Activated naive CD4-positive, alpha-beta T cell treated with anti-CD3 and anti-CD28 coated beads for 36 hours (primary cell): Measurements from ENCODE around the gene CD8B2. TPM values are rescaled to one million over a fixed set of nuclear protein-coding genes. Genes with fewer than 3 reads are reported as not detected.
"Not testable (repeated sequence)": the region's sequence is repeated elsewhere in the genome, so short reads cannot be mapped to it uniquely, and the experiment has no call there.

Experiments used
- CTCF ChIA-PET: fragments of 350-600 bp; sonication (Branson Sonifier 250); formaldehyde crosslinking; loops from one replicate; lab custom pipeline; 2021; ENCODE audit warnings: antibody characterized with exemption; lab: Charles Lee
- DNase-seq: peaks from one replicate; pipeline ENCODE4 v3.0.0-alpha.2; 2020
- H3K27ac Mint-ChIP-seq: one replicate; pipeline ENCODE4 v1.8.0; 2021; ENCODE audit warnings: mild to moderate bottlenecking, mixed read lengths
- H3K27me3 Mint-ChIP-seq: one replicate; pipeline ENCODE4 v1.8.0; 2021; ENCODE audit warnings: low read depth, mixed read lengths
- H3K36me3 Mint-ChIP-seq: one replicate; pipeline ENCODE4 v1.8.0; 2021; ENCODE audit warnings: low read depth, mixed read lengths
- H3K4me1 Mint-ChIP-seq: one replicate; pipeline ENCODE4 v1.8.0; 2021; ENCODE audit warnings: low read depth, mixed read lengths
- H3K4me3 Mint-ChIP-seq: one replicate; pipeline ENCODE4 v1.8.0; 2021; ENCODE audit warnings: mild to moderate bottlenecking, moderate library complexity, mixed read lengths
- H3K9me3 Mint-ChIP-seq: one replicate; pipeline ENCODE4 v1.8.0; 2021; ENCODE audit warnings: mixed read lengths
- intact Hi-C: fragments of 100-400 bp; cut with micrococcal nuclease; formaldehyde crosslinking; loops from one replicate; pipeline ENCODE4 v1.15.1; 2023
- total RNA-seq, 2 experiments: library from RNA; stranded (reverse); gene quantifications; one replicate each; pipeline ENCODE4 v1.2.3, GENCODE V29; 2021

Gene CD8B2
- total RNA-seq, 2 experiments from 2014 or later, result 0.10 TPM; not detected in 1

- H3K36me3 Mint-ChIP-seq, H3K27ac Mint-ChIP-seq, DNase-seq, H3K4me1 Mint-ChIP-seq, H3K4me3 Mint-ChIP-seq, intact Hi-C loops, H3K9me3 Mint-ChIP-seq, H3K27me3 Mint-ChIP-seq, CTCF ChIA-PET: not testable (repeated sequence)
Observed at GRCh38 chr2:106500350-106500749, 13.2 kb downstream of the CD8B2 start.

GRCh38 chr2:106502351-106502750 is 15.2 kb downstream of the CD8B2 start:
- H3K9me3 Mint-ChIP-seq, H3K36me3 Mint-ChIP-seq, H3K4me1 Mint-ChIP-seq, H3K4me3 Mint-ChIP-seq, intact Hi-C loops, DNase-seq, CTCF ChIA-PET, H3K27ac Mint-ChIP-seq, H3K27me3 Mint-ChIP-seq: not testable (repeated sequence)

- H3K27ac Mint-ChIP-seq, H3K9me3 Mint-ChIP-seq, H3K27me3 Mint-ChIP-seq, DNase-seq, H3K4me3 Mint-ChIP-seq, intact Hi-C loops, CTCF ChIA-PET, H3K36me3 Mint-ChIP-seq, H3K4me1 Mint-ChIP-seq: not testable (repeated sequence)
Observed at GRCh38 chr2:106504192-106504591, 17.0 kb downstream of the CD8B2 start.

DNA sequence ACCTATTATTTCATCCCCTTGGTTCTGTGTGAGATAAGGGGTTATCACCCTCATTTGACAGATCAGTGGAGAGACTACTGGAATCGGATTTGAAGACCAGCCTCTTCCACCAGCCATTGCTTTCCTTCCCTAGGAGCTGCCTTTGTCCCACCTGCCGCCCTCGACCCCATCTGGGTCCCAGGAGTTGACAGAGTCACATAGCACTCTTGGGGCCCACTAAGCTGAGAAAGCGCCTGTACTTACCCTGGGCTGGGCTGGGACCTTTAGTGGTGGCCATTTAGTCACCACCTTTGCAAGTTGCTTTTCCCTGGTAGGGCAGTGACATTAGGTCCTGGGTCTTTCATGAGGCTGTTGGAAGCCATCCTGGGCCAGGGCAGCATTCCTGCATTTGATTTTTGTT is 17.6 kb downstream of the CD8B2 start:
- H3K4me1 Mint-ChIP-seq, H3K36me3 Mint-ChIP-seq, DNase-seq, H3K27me3 Mint-ChIP-seq, H3K27ac Mint-ChIP-seq, H3K9me3 Mint-ChIP-seq, CTCF ChIA-PET, H3K4me3 Mint-ChIP-seq, intact Hi-C loops: not testable (repeated sequence)

DNA sequence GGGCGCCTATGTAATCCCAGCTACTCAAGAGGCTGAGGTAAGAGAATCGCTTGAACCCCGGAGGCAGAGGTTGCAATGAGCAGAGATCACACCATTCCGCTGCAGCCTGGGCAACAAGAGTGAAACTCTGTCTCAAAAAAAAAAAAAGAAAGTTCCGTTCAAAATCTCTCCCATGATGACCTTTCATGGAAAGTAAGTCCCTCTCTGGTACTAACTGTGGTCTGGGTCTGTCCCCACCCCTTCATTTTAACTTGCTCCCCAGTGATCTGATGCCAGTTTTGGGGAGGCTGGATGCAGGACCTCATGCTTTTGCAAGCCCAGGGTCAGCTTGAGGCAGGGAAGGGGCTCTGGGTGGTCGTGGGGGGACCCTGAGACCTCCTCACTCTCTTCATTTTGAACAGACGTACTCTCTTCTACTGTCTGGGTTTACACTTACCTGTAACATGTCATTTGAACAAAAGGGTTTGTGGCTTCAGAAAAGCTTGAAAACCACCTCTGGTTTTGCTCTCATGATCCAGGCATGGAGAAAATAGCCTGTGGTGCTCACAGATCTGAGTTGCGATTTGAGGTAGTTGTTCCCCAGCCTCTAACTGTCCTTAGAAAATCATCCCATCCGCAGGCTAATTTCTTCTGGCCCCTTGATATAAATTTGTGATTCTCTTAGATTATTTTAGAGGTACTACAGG is 19.0 kb downstream of the CD8B2 start:
- intact Hi-C loops, H3K27me3 Mint-ChIP-seq, H3K4me1 Mint-ChIP-seq, H3K27ac Mint-ChIP-seq, CTCF ChIA-PET, DNase-seq, H3K4me3 Mint-ChIP-seq, H3K9me3 Mint-ChIP-seq, H3K36me3 Mint-ChIP-seq: not testable (repeated sequence)

GRCh38 chr2:106508660-106509373 is 21.7 kb downstream of the CD8B2 start:
- CTCF ChIA-PET, DNase-seq, H3K4me3 Mint-ChIP-seq, H3K36me3 Mint-ChIP-seq, H3K27ac Mint-ChIP-seq, H3K9me3 Mint-ChIP-seq, intact Hi-C loops, H3K27me3 Mint-ChIP-seq: not testable (repeated sequence)
- peaks cover 13% of the 10 kb centered on the region for H3K4me1 Mint-ChIP-seq

- intact Hi-C loops, H3K9me3 Mint-ChIP-seq, H3K27ac Mint-ChIP-seq, H3K4me3 Mint-ChIP-seq, CTCF ChIA-PET, H3K36me3 Mint-ChIP-seq, DNase-seq, H3K27me3 Mint-ChIP-seq: not testable (repeated sequence)
- H3K4me1 Mint-ChIP-seq, result peaks cover 13% of the 10 kb centered on the region
Observed at GRCh38 chr2:106509374-106509770, 22.2 kb downstream of the CD8B2 start.

- H3K27me3 Mint-ChIP-seq, H3K36me3 Mint-ChIP-seq, intact Hi-C loops, H3K4me3 Mint-ChIP-seq, H3K9me3 Mint-ChIP-seq, H3K27ac Mint-ChIP-seq, DNase-seq, CTCF ChIA-PET: not testable (repeated sequence)
- H3K4me1 Mint-ChIP-seq, result peaks cover 13% of the 10 kb centered on the region
Observed at GRCh38 chr2:106510791-106511190, 23.6 kb downstream of the CD8B2 start.

- H3K4me3 Mint-ChIP-seq, intact Hi-C loops: not testable (repeated sequence)
Observed at GRCh38 chr2:106511476-106511901, 24.3 kb downstream of the CD8B2 start.

DNA sequence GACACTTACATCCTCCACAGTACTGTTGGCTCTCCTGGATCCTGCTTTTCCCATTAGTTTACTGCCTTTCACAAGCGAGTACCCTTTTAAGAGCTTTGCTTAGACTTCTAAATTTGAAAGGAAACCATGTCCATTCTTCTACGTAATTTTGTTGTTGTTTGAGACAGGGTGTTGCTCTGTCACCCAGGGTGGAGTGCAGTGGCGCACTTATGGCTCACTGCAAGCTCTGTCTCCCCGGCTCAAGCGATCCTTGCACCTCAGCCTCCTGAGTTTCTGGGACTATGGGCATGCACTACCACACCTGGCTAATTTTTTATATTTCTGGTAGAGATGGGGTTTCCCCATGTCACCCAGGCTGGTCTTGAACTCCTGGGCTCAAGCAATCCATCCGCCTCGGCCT is 24.8 kb downstream of the CD8B2 start:
- intact Hi-C loops, H3K36me3 Mint-ChIP-seq, H3K27me3 Mint-ChIP-seq, DNase-seq, H3K4me3 Mint-ChIP-seq, CTCF ChIA-PET, H3K27ac Mint-ChIP-seq, H3K9me3 Mint-ChIP-seq: not testable (repeated sequence)
- peaks cover 11% of the 10 kb centered on the region for H3K4me1 Mint-ChIP-seq

More at GRCh38 chr2:106511476-106511901, 24.3 kb downstream of the CD8B2 start:
- H3K27me3 Mint-ChIP-seq, H3K36me3 Mint-ChIP-seq, H3K9me3 Mint-ChIP-seq, CTCF ChIA-PET, H3K27ac Mint-ChIP-seq: not testable (repeated sequence)
- peaks cover 13% of the 10 kb centered on the region for H3K4me1 Mint-ChIP-seq
- peak; percentile 73 for DNase-seq

- DNase-seq, H3K27me3 Mint-ChIP-seq, CTCF ChIA-PET, H3K36me3 Mint-ChIP-seq, intact Hi-C loops, H3K4me3 Mint-ChIP-seq, H3K27ac Mint-ChIP-seq, H3K9me3 Mint-ChIP-seq: not testable (repeated sequence)
- H3K4me1 Mint-ChIP-seq, result peaks cover 11% of the 10 kb centered on the region
Observed at GRCh38 chr2:106513391-106513790, 26.2 kb downstream of the CD8B2 start.

DNA sequence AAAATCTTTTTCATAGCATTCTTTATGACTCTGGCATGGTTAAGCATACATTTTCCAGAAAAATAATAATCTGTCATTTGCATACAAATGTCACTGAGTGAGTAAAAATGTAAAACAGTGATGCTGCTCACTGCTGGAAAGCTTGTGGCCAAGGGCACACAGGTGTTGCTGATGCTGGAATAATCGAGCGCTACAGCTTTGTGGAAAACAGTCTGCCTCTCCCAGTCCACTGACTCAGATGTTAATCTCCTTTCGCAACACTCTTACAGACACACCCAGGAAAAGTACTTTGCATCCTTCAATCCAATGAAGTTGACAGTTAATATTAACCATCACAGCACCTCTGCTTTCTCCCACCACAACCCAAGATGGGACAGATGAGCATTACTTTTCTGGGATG is 27.7 kb downstream of the CD8B2 start:
- DNase-seq, H3K27ac Mint-ChIP-seq: not testable (repeated sequence)

GRCh38 chr2:106516436-106516835 is 29.3 kb downstream of the CD8B2 start:
- CTCF ChIA-PET, result no interaction called here
- H3K4me3 Mint-ChIP-seq, result no peak overlapping the region
- no peak overlapping the region for H3K27ac Mint-ChIP-seq
- intact Hi-C loops, result no loop called here
- DNase-seq, result no peak
- no peaks in the 10 kb centered on the region for H3K36me3 Mint-ChIP-seq
- no peaks in the 10 kb centered on the region for H3K27me3 Mint-ChIP-seq
- H3K4me1 Mint-ChIP-seq, result peaks cover 9% of the 10 kb centered on the region
- no peaks in the 10 kb centered on the region for H3K9me3 Mint-ChIP-seq

More for the DNA sequence above, 27.7 kb downstream of the CD8B2 start:
- H3K36me3 Mint-ChIP-seq, H3K4me3 Mint-ChIP-seq, intact Hi-C loops, H3K27me3 Mint-ChIP-seq, CTCF ChIA-PET, H3K9me3 Mint-ChIP-seq: not testable (repeated sequence)
- H3K4me1 Mint-ChIP-seq, result peaks cover 11% of the 10 kb centered on the region
